HEK293T (cell line): ENCODE data around the gene RAB6A.

Source experiments
- BHLHE40 ChIP-seq: fragments of 450-650 bp; IDR thresholded peaks from 2 replicates; pipeline ENCODE4 v1.6.1; 2016; ENCODE audit warnings: mild to moderate bottlenecking, moderate library complexity, borderline replicate concordance
- PKNOX1 ChIP-seq: fragments of 450-650 bp; IDR thresholded peaks from 2 replicates; pipeline ENCODE4 v1.6.1; 2016
- ZNF384 ChIP-seq: fragments of 450-650 bp; IDR thresholded peaks from 2 replicates; pipeline ENCODE4 v1.6.1; 2016

GRCh38 chr11:73716153-73717056 lies 44.5 kb downstream of the RAB6A start:
- TF ChIP-seq ZNF384 (no peak), PKNOX1 (no peak), BHLHE40 (no peak)
